Activated CD4-positive, alpha-beta T cell treated with anti-CD3 and anti-CD28 coated beads for 24 hours (primary cell): ENCODE results near the gene LUC7L.
"Not testable (repeated sequence)": the region's sequence is repeated elsewhere in the genome, so short reads cannot be mapped to it uniquely, and the experiment has no call there.

Source experiments
- DNase-seq, 2 donors: peaks; one replicate each; pipeline ENCODE4 v3.0.0-alpha.2; 2020; ENCODE audit warnings: low read depth in 2 of 2

LUC7L gene

GRCh38 chr16:165539-166374 lies 63.5 kb downstream of the LUC7L start, which contains the start of gene HBM:
Gene HBM, plus strand, starts transcription at chr16:165978. Its CDS starts 20 bp downstream, at chr16:165998.
- no peak for DNase-seq

- DNase-seq, result no peak
These were observed 64.3 kb downstream of the LUC7L start for GRCh38 chr16:164827-165538.

GRCh38 chr16:164134-164823 lies 65.0 kb downstream of the LUC7L start:
- DNase-seq, result not testable (repeated sequence)

GRCh38 chr16:163696-164095 lies 65.6 kb downstream of the LUC7L start:
- not testable (repeated sequence) for DNase-seq

- not testable (repeated sequence) for DNase-seq
These were observed 66.1 kb downstream of the LUC7L start for GRCh38 chr16:163139-163538.

GRCh38 chr16:162271-162991 lies 66.8 kb downstream of the LUC7L start:
- no peak for DNase-seq

GRCh38 chr16:160691-161190 lies 68.5 kb downstream of the LUC7L start:
- DNase-seq, result no peak

- DNase-seq, result not testable (repeated sequence)
These were observed 69.0 kb downstream of the LUC7L start for GRCh38 chr16:160242-160641.

- DNase-seq, result no peak
These were observed 70.0 kb downstream of the LUC7L start for GRCh38 chr16:159136-159849.

- no peak for DNase-seq
These were observed 74.2 kb downstream of the LUC7L start for GRCh38 chr16:155031-155398.

- no peak for DNase-seq
These were observed 74.8 kb downstream of the LUC7L start for GRCh38 chr16:154217-155030.

GRCh38 chr16:153550-154216 lies 75.6 kb downstream of the LUC7L start:
- DNase-seq, result not testable (repeated sequence)

GRCh38 chr16:153129-153521 lies 76.1 kb downstream of the LUC7L start:
- not testable (repeated sequence) for DNase-seq

- no peak for DNase-seq
These were observed 76.8 kb downstream of the LUC7L start, which contains the start of gene HBZ for GRCh38 chr16:152141-153128. Gene HBZ, plus strand, starts transcription at chr16:152644. Its CDS starts 266 bp downstream, at chr16:152910.

- DNase-seq, result no peak
These were observed 80.1 kb downstream of the LUC7L start for GRCh38 chr16:149024-149660.

- no peak for DNase-seq
These were observed 82.6 kb downstream of the LUC7L start for GRCh38 chr16:146646-147045.

- DNase-seq, result no peak
These were observed 84.4 kb downstream of the LUC7L start for GRCh38 chr16:144797-145252.
